HEK293 (cell line): ENCODE measurements around the gene ABCC9.

Experiments
- TCF7L2 ChIP-seq: IDR thresholded peaks from 2 replicates; pipeline ENCODE4 v1.6.1; 2011; ENCODE audit warnings: low read depth, mild to moderate bottlenecking, inconsistent platforms, low read length, moderate library complexity, borderline replicate concordance
- ZNF768 ChIP-seq: fragments of 450-650 bp; formaldehyde crosslinking; IDR thresholded peaks from 2 replicates; pipeline ENCODE4 v1.5.1; 2018; ENCODE audit warnings: missing biosample characterization, mild to moderate bottlenecking, missing genetic modification characterization
- TF ChIP-seq, protein P1 (sequence below): fragments of 450-650 bp; formaldehyde crosslinking; IDR thresholded peaks from 2 replicates; pipeline ENCODE4 v1.5.1; 2016; ENCODE audit warnings: missing biosample characterization, missing genetic modification characterization

DNA sequence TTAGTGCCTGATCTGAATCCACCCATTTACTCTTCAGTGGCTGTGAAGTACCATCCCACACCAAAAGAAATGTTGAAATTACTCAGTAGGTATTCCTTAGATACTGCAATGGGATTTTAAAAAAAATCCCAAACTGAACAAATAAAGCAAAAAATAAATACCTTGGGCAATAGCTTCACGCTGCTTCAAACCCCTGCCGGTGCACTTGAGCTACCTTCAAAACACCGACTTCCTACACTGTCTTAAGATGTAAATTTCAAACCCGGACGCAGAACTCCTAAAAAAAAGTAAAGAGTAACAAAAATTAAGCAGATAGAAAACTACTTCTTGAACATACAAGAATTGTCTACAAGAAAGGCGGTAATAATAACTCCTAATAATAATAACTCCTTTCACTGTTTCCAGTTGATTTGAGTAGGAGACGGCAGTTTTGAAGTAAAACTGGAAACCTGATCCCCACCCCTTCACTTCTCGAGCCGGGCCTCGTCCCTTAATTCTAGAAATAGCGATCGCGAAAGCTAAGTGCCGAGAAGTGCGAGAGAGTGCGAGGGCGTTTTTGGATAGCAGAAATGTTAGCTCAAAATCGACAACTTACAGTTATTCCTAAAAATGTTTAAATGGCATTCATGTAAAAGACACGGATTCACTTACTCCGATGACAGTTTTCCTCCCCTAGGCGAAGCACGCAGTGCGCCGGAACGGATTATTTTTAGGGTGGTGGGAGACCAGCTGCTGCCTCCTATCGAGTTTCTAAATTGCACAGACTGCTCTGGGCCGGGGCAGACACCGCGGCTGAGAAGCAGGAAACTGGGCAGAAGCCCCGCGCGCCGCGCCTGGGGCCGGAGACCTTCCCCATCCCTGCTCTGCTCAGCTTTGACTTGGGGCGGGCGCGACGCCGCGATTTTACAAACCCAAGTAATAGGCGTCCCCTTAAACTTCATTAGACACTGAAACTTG, at the start of gene ABCC9:
- TF ChIP-seq ZNF768 (tag by site-specific recombination) (no peak), TCF7L2 (no peak)
- TF ChIP-seq, protein P1, sequence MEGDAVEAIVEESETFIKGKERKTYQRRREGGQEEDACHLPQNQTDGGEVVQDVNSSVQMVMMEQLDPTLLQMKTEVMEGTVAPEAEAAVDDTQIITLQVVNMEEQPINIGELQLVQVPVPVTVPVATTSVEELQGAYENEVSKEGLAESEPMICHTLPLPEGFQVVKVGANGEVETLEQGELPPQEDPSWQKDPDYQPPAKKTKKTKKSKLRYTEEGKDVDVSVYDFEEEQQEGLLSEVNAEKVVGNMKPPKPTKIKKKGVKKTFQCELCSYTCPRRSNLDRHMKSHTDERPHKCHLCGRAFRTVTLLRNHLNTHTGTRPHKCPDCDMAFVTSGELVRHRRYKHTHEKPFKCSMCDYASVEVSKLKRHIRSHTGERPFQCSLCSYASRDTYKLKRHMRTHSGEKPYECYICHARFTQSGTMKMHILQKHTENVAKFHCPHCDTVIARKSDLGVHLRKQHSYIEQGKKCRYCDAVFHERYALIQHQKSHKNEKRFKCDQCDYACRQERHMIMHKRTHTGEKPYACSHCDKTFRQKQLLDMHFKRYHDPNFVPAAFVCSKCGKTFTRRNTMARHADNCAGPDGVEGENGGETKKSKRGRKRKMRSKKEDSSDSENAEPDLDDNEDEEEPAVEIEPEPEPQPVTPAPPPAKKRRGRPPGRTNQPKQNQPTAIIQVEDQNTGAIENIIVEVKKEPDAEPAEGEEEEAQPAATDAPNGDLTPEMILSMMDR (tag by site-specific recombination), result no peak
